ENCODE data around the gene CSF2RB. TPM values are rescaled to one million over a fixed set of nuclear protein-coding genes. Genes with fewer than 3 reads are reported as not detected.

Gene CSF2RB
- total RNA-seq, 1 donor from 2014 or later: 152 TPM

GRCh38 chr22:36922105-36922608 lies 8.7 kb downstream of the CSF2RB start:
- CTCF ChIA-PET: interaction anchor here (1.2 kb wide), 1 partner anchor 66 kb away, joined by 6 read pairs; no protein-coding TSS in a partner anchor
- intact Hi-C loops (cut with micrococcal nuclease): loop anchor here (10.0 kb wide), 1 partner anchor 53 kb away; no protein-coding TSS in a partner anchor
- no peak for ATAC-seq (ENCODE audit: low read depth)
- Mint-ChIP-seq H3K36me3 (ENCODE audit: low read depth) (peaks cover 85% of the 10 kb centered on the region), H3K27me3 (no peaks in the 10 kb centered on the region), H3K27ac (no peak overlapping the region), H3K9me3 (no peaks in the 10 kb centered on the region), H3K4me1 (peaks cover 36% of the 10 kb centered on the region), H3K4me3 (no peak overlapping the region)
- POLR2A ChIA-PET: interaction anchor here (1.7 to 4.3 kb wide), 2 partner anchors 61 to 66 kb away, joined by 4 to 22 read pairs; partner anchors contain the start of gene NCF4
- no peak for TF ChIP-seq CTCF (IDR thresholded peaks at IDR 0.05)
- no peak for DNase-seq

GRCh38 chr22:36922711-36923110 lies 9.3 kb downstream of the CSF2RB start:
- no peaks in the 10 kb centered on the region for H3K27me3 Mint-ChIP-seq
- peaks cover 87% of the 10 kb centered on the region for H3K36me3 Mint-ChIP-seq (ENCODE audit: low read depth)
- DNase-seq (no peak), ATAC-seq (ENCODE audit: low read depth) (no peak)
- H3K27ac Mint-ChIP-seq: no peak overlapping the region
- ChIA-PET POLR2A (no interaction called here), CTCF (no interaction called here)
- no peak for TF ChIP-seq CTCF (IDR thresholded peaks at IDR 0.05)
- intact Hi-C loops (cut with micrococcal nuclease): loop anchor here (10.0 kb wide), 1 partner anchor 52 kb away; no protein-coding TSS in a partner anchor
- H3K9me3 Mint-ChIP-seq: no peaks in the 10 kb centered on the region
- peaks cover 32% of the 10 kb centered on the region for H3K4me1 Mint-ChIP-seq
- no peak overlapping the region for H3K4me3 Mint-ChIP-seq

GRCh38 chr22:36923131-36923788 lies 9.8 kb downstream of the CSF2RB start:
- ATAC-seq (ENCODE audit: low read depth): no peak
- Mint-ChIP-seq H3K36me3 (ENCODE audit: low read depth) (peaks cover 88% of the 10 kb centered on the region), H3K9me3 (no peaks in the 10 kb centered on the region), H3K27ac (no peak overlapping the region), H3K4me3 (no peak overlapping the region), H3K27me3 (no peaks in the 10 kb centered on the region), H3K4me1 (peaks cover 26% of the 10 kb centered on the region)
- no peak for TF ChIP-seq CTCF (IDR thresholded peaks at IDR 0.05)
- CTCF ChIA-PET: no interaction called here
- intact Hi-C loops (cut with micrococcal nuclease): loop anchor here (10.0 kb wide), 1 partner anchor 52 kb away; no protein-coding TSS in a partner anchor
- no peak for DNase-seq
- POLR2A ChIA-PET: no interaction called here

GRCh38 chr22:36924151-36924698 lies 10.8 kb downstream of the CSF2RB start:
- ATAC-seq (ENCODE audit: low read depth): no peak
- Mint-ChIP-seq H3K27me3 (no peaks in the 10 kb centered on the region), H3K9me3 (no peaks in the 10 kb centered on the region), H3K4me3 (no peak overlapping the region), H3K27ac (no peak overlapping the region), H3K36me3 (ENCODE audit: low read depth) (peaks cover 88% of the 10 kb centered on the region), H3K4me1 (peaks cover 26% of the 10 kb centered on the region)
- intact Hi-C loops (cut with micrococcal nuclease): loop anchor here (10.0 kb wide), 1 partner anchor 51 kb away; no protein-coding TSS in a partner anchor
- TF ChIP-seq CTCF (IDR thresholded peaks at IDR 0.05): no peak
- ChIA-PET POLR2A (interaction anchor here (0.6 kb wide), 1 partner anchor 16 kb away, joined by 6 read pairs; no protein-coding TSS in a partner anchor), CTCF (no interaction called here)
- DNase-seq: no peak

Data from activated B cell treated with CpG ODN at 0.5 μM for 24 hours (primary cell).